ENCODE results near the gene SLC38A9.

The SLC38A9 gene

GRCh38 chr5:55577353-55578060 lies 134.6 kb downstream of the SLC38A9 start:
- DNase-seq: peak; percentile 84

GRCh38 chr5:55576661-55577060 lies 135.5 kb downstream of the SLC38A9 start:
- no peak for DNase-seq

Data from islet precursor cell (in vitro differentiated cells).